ENCODE results near the gene KLRK1.
"Not testable (repeated sequence)": the region's sequence is repeated elsewhere in the genome, so short reads cannot be mapped to it uniquely, and the experiment has no call there.

KLRK1 gene

GRCh38 chr12:10389904-10390303, at the start of gene KLRK1:
Gene KLRK1, minus strand, starts transcription at chr12:10390041. Its CDS starts 1,231 bp downstream, at chr12:10388810.
- no peaks in the 10 kb centered on the region for H3K27me3 Mint-ChIP-seq
- peaks cover 46% of the 10 kb centered on the region for H3K4me1 Mint-ChIP-seq
- DNase-seq (ENCODE audit: low spot score in 2 of 2) (no peak), ATAC-seq (replicated peaks; ENCODE audit: extremely low read depth, poor library complexity, severe bottlenecking) (no peak)
- H3K9me3 Mint-ChIP-seq: no peaks in the 10 kb centered on the region
- peak within 1 kb of the TSS; percentile 84 for H3K4me3 Mint-ChIP-seq
- H3K36me3 Mint-ChIP-seq (ENCODE audit: insufficient read depth): peaks cover 53% of the 10 kb centered on the region
- H3K27ac Mint-ChIP-seq (ENCODE audit: low read depth): peak within 1 kb of the TSS; percentile 90

- not testable (repeated sequence) for H3K4me1 Mint-ChIP-seq; ATAC-seq (replicated peaks; ENCODE audit: extremely low read depth, poor library complexity, severe bottlenecking); H3K36me3 Mint-ChIP-seq (ENCODE audit: insufficient read depth)
These were observed 47.8 kb upstream of the KLRK1 start for GRCh38 chr12:10437601-10438000.

DNA sequence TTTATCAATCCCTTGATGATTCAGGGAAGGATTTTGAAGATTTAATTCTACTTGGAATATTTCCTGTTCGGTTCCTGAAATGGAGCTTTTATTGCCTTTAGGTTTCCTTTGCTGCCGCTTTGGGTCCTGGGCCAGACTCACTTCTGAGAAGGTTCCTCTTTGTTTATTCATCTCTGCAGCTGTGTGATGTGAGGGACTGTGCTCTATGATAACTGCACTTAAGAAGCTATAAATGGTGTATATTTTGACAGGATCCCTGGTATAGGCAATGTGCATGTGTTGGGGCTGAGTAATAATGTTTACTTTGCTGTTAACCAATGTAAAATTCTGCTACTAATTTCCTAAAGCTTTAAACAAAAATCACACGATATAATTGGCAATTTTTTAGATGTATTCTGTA, 46.0 kb upstream of the KLRK1 start, which contains the start of gene KLRC2:
KLRC2 (minus strand) TSS at position 195 of the 400 bp plus-strand sequence; CDS start at position 171, 24 bp downstream.
- not testable (repeated sequence) for H3K36me3 Mint-ChIP-seq (ENCODE audit: insufficient read depth); H3K4me3 Mint-ChIP-seq; H3K27ac Mint-ChIP-seq (ENCODE audit: low read depth); H3K9me3 Mint-ChIP-seq; H3K4me1 Mint-ChIP-seq; H3K27me3 Mint-ChIP-seq; DNase-seq (ENCODE audit: low spot score in 2 of 2)
- peak; percentile 54 for ATAC-seq (replicated peaks; ENCODE audit: extremely low read depth, poor library complexity, severe bottlenecking)

More at GRCh38 chr12:10437601-10438000, 47.8 kb upstream of the KLRK1 start:
- H3K27ac Mint-ChIP-seq (ENCODE audit: low read depth); H3K4me3 Mint-ChIP-seq; H3K27me3 Mint-ChIP-seq; H3K9me3 Mint-ChIP-seq; DNase-seq (ENCODE audit: low spot score in 2 of 2): not testable (repeated sequence)

DNA sequence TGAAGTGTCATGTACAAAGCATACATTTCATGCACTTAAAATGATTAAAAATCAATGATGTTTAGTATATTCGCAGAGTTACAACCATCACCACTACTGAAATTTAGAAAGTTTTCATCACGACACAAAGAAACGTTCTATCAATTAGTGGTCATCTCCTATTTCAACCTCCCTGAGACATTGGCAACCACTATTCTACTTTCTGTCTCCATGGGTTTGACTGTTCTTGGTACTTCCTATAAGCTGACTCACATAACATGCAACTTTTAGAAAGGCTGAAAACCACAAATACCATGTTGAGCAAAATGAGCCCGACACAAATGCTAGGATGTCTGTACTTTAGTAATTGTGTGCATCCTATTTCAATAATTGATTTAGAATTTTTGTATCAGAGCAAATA, 40.8 kb upstream of the KLRK1 start:
- not testable (repeated sequence) for DNase-seq (ENCODE audit: low spot score in 2 of 2); H3K4me1 Mint-ChIP-seq; H3K27ac Mint-ChIP-seq (ENCODE audit: low read depth); H3K36me3 Mint-ChIP-seq (ENCODE audit: insufficient read depth); H3K4me3 Mint-ChIP-seq; H3K27me3 Mint-ChIP-seq; H3K9me3 Mint-ChIP-seq
- peak; percentile 49 for ATAC-seq (replicated peaks; ENCODE audit: extremely low read depth, poor library complexity, severe bottlenecking)

DNA sequence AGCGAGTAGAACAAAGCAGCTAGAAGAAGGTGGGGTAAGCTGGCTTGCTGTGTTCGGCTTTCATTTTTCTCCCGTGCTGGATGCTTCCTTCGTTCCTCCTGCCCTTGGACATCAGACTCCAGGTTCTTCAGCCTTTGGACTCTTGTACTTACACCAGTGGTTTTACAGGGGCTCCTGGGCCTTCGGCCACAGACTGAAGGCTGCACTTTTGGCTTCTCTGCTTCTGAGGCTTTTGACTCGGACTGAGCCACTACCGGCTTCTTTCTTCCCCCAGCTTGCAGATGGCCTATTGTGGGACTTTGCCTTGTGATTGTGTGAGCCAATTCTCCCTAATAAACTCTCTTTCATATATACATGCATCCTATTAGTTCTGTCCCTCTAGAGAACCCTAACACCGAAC, 36.1 kb upstream of the KLRK1 start:
- H3K4me3 Mint-ChIP-seq; H3K9me3 Mint-ChIP-seq; ATAC-seq (replicated peaks; ENCODE audit: extremely low read depth, poor library complexity, severe bottlenecking); H3K36me3 Mint-ChIP-seq (ENCODE audit: insufficient read depth); DNase-seq (ENCODE audit: low spot score in 2 of 2); H3K4me1 Mint-ChIP-seq; H3K27me3 Mint-ChIP-seq: not testable (repeated sequence)
- peak overlapping the region; percentile 51 for H3K27ac Mint-ChIP-seq (ENCODE audit: low read depth)

- not testable (repeated sequence) for H3K9me3 Mint-ChIP-seq; H3K4me3 Mint-ChIP-seq; H3K36me3 Mint-ChIP-seq (ENCODE audit: insufficient read depth); H3K27ac Mint-ChIP-seq (ENCODE audit: low read depth); ATAC-seq (replicated peaks; ENCODE audit: extremely low read depth, poor library complexity, severe bottlenecking); H3K27me3 Mint-ChIP-seq; DNase-seq (ENCODE audit: low spot score in 2 of 2); H3K4me1 Mint-ChIP-seq
These were observed 34.5 kb upstream of the KLRK1 start for GRCh38 chr12:10424260-10424899.

- H3K36me3 Mint-ChIP-seq (ENCODE audit: insufficient read depth); H3K9me3 Mint-ChIP-seq; H3K27me3 Mint-ChIP-seq; DNase-seq (ENCODE audit: low spot score in 2 of 2); ATAC-seq (replicated peaks; ENCODE audit: extremely low read depth, poor library complexity, severe bottlenecking); H3K27ac Mint-ChIP-seq (ENCODE audit: low read depth); H3K4me3 Mint-ChIP-seq; H3K4me1 Mint-ChIP-seq: not testable (repeated sequence)
These were observed 32.3 kb upstream of the KLRK1 start for GRCh38 chr12:10422159-10422558.

DNA sequence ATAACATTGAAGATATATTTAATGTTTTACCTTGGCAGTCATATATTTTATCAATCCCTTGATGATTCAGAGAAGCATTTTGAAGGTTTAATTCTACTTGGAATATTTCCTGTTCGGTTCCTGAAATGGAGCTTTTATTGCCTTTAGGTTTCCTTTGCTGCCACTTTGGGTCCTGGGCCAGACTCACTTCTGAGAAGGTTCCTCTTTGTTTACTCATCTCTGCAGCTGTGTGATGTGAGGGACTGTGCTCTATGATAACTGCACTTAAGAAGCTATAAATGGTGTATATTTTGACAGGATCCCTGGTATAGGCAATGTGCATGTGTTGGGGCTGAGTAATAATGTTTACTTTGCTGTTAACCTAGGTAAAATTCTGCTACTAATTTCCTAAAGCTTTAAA, 30.5 kb upstream of the KLRK1 start, which contains the start of gene KLRC3:
KLRC3 (minus strand) TSS at position 262 of the 400 bp plus-strand sequence; CDS start at position 217, 45 bp downstream.
- DNase-seq (ENCODE audit: low spot score in 2 of 2); H3K27ac Mint-ChIP-seq (ENCODE audit: low read depth); H3K27me3 Mint-ChIP-seq; H3K4me1 Mint-ChIP-seq; ATAC-seq (replicated peaks; ENCODE audit: extremely low read depth, poor library complexity, severe bottlenecking); H3K36me3 Mint-ChIP-seq (ENCODE audit: insufficient read depth); H3K9me3 Mint-ChIP-seq: not testable (repeated sequence)
- H3K4me3 Mint-ChIP-seq: peak within 1 kb of the TSS; percentile 57

- Mint-ChIP-seq H3K4me3 (peak within 1 kb of the TSS; percentile 88), H3K4me1 (peaks cover 17% of the 10 kb centered on the region), H3K9me3 (no peaks in the 10 kb centered on the region), H3K27ac (ENCODE audit: low read depth) (peak within 1 kb of the TSS; percentile 47), H3K36me3 (ENCODE audit: insufficient read depth) (peaks cover 27% of the 10 kb centered on the region), H3K27me3 (no peaks in the 10 kb centered on the region)
- DNase-seq (ENCODE audit: low spot score in 2 of 2): no peak
- peak; percentile 82 for ATAC-seq (replicated peaks; ENCODE audit: extremely low read depth, poor library complexity, severe bottlenecking)
These were observed 19.6 kb upstream of the KLRK1 start, which contains the start of gene KLRC4 for GRCh38 chr12:10409392-10409791. Gene KLRC4, minus strand, starts transcription at chr12:10409757. Its CDS starts 182 bp downstream, at chr12:10409575.

GRCh38 chr12:10408842-10409241, 19.0 kb upstream of the KLRK1 start:
- peak overlapping the region; percentile 88 for H3K4me3 Mint-ChIP-seq
- H3K4me1 Mint-ChIP-seq: peaks cover 17% of the 10 kb centered on the region
- peak overlapping the region; percentile 47 for H3K27ac Mint-ChIP-seq (ENCODE audit: low read depth)
- H3K27me3 Mint-ChIP-seq: no peaks in the 10 kb centered on the region
- ATAC-seq (replicated peaks; ENCODE audit: extremely low read depth, poor library complexity, severe bottlenecking): peak; percentile 11
- H3K36me3 Mint-ChIP-seq (ENCODE audit: insufficient read depth): peaks cover 30% of the 10 kb centered on the region
- no peaks in the 10 kb centered on the region for H3K9me3 Mint-ChIP-seq
- DNase-seq (ENCODE audit: low spot score in 2 of 2): no peak

DNA sequence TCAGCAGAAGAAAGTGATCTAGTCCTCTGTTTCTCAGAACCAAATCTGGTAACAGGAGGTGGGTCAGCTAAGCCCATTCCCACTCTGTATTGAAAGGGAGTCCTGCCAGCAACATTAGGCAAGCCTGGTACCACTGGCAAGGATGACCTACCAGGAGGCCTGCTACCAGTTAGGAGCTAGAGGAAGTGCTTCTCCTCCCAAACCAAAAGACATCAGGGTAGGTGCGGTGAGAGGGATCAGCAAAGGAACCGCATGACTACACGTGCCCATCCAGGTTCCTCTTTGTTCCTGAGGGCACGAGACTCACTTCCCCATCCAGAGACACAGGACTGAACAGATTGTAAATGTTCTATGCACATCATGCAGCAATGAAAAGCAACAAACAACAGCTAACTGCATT, 16.9 kb upstream of the KLRK1 start:
- DNase-seq (ENCODE audit: low spot score in 2 of 2): no peak
- H3K4me1 Mint-ChIP-seq: peaks cover 23% of the 10 kb centered on the region
- no peaks in the 10 kb centered on the region for H3K9me3 Mint-ChIP-seq
- H3K27me3 Mint-ChIP-seq: no peaks in the 10 kb centered on the region
- peaks cover 34% of the 10 kb centered on the region for H3K36me3 Mint-ChIP-seq (ENCODE audit: insufficient read depth)
- peak overlapping the region; percentile 65 for H3K27ac Mint-ChIP-seq (ENCODE audit: low read depth)
- H3K4me3 Mint-ChIP-seq: peak overlapping the region; percentile 83
- ATAC-seq (replicated peaks; ENCODE audit: extremely low read depth, poor library complexity, severe bottlenecking): no peak

- ATAC-seq (replicated peaks; ENCODE audit: extremely low read depth, poor library complexity, severe bottlenecking) (no peak), DNase-seq (ENCODE audit: low spot score in 2 of 2) (no peak)
- Mint-ChIP-seq H3K4me1 (peaks cover 33% of the 10 kb centered on the region), H3K4me3 (peak overlapping the region; percentile 58), H3K36me3 (ENCODE audit: insufficient read depth) (peaks cover 31% of the 10 kb centered on the region), H3K27ac (ENCODE audit: low read depth) (no peak overlapping the region), H3K27me3 (no peaks in the 10 kb centered on the region), H3K9me3 (no peaks in the 10 kb centered on the region)
These were observed 15.5 kb upstream of the KLRK1 start for GRCh38 chr12:10405294-10405693.

GRCh38 chr12:10404798-10405197, 15.0 kb upstream of the KLRK1 start:
- Mint-ChIP-seq H3K27ac (ENCODE audit: low read depth) (peak overlapping the region; percentile 91), H3K4me3 (peak overlapping the region; percentile 58), H3K27me3 (no peaks in the 10 kb centered on the region), H3K36me3 (ENCODE audit: insufficient read depth) (peaks cover 35% of the 10 kb centered on the region), H3K4me1 (peaks cover 37% of the 10 kb centered on the region), H3K9me3 (no peaks in the 10 kb centered on the region)
- no peak for ATAC-seq (replicated peaks; ENCODE audit: extremely low read depth, poor library complexity, severe bottlenecking)
- no peak for DNase-seq (ENCODE audit: low spot score in 2 of 2)
